H1 (cell line): Measurements from ENCODE around the gene PRRG2.
A peak's percentile ranks its signal among the peaks of the same experiment; 100 is the strongest.

Source experiments
- BACH1 ChIP-seq: IDR thresholded peaks from 2 replicates; pipeline ENCODE4 v1.6.1; 2012; ENCODE audit warnings: low read length, improper control_type of control experiment
- CTCF ChIP-seq, 3 experiments: IDR thresholded peaks; 1 replicate in 2 of 3; 2 replicates in 1 of 3; pipeline versions ENCODE4 v1.5.1 to v1.6.1; 2011; ENCODE audit warnings: low read length in 3 of 3, mild to moderate bottlenecking in 3 of 3, inconsistent platforms in 2 of 3, low read depth in 1 of 3, moderate library complexity in 1 of 3; ENCODE audit not compliant: insufficient read depth in 1 of 3; ENCODE audit errors: control extremely low read depth in 1 of 3
- EZH2 ChIP-seq: fragments of 200-600 bp; sonication (generic); IDR thresholded peaks from 2 replicates; pipeline ENCODE4 v1.7.1; 2012; ENCODE audit warnings: low read depth, mild to moderate bottlenecking, moderate library complexity, low read length, inconsistent platforms; ENCODE audit not compliant: severe bottlenecking
- JUND ChIP-seq: IDR thresholded peaks from 2 replicates; pipeline ENCODE4 v1.6.1; 2011; ENCODE audit warnings: mild to moderate bottlenecking, improper control_type of control experiment, low read length
- MAFK ChIP-seq: IDR thresholded peaks from 2 replicates; pipeline ENCODE4 v1.6.1; 2012; ENCODE audit warnings: low read depth, mild to moderate bottlenecking, improper control_type of control experiment, low read length

- no peak for TF ChIP-seq MAFK
- no peak for TF ChIP-seq EZH2
- TF ChIP-seq JUND: no peak
- TF ChIP-seq BACH1: peak; percentile 20; the same call in 1 of the 2 replicates
- TF ChIP-seq CTCF (IDR thresholded peaks at IDR 0.05; ENCODE audit: control extremely low read depth in 1 of 3, insufficient read depth in 1 of 3, low read depth in 1 of 3, low read length in 3 of 3): no peak
Measured at GRCh38 chr19:49556412-49557398, 24.4 kb upstream of the PRRG2 start.
